HG02973 (cell line): Measurements from ENCODE around the gene TMEM203.

Source experiments
- ATAC-seq: cut with Tn5 transposase; IDR thresholded peaks from one replicate; pipeline ENCODE4 v1.9.1; 2021; ENCODE audit warnings: moderate library complexity; ENCODE audit not compliant: unreplicated experiment

Gene TMEM203

GRCh38 chr9:137182836-137183235 lies 22.6 kb downstream of the TMEM203 start:
- ATAC-seq: no peak

- ATAC-seq: no peak
Measured at GRCh38 chr9:137181680-137182079, 23.8 kb downstream of the TMEM203 start.

- no peak for ATAC-seq
Measured at GRCh38 chr9:137180491-137180890, 25.0 kb downstream of the TMEM203 start.

- no peak for ATAC-seq
Measured at GRCh38 chr9:137179761-137180160, 25.7 kb downstream of the TMEM203 start.

DNA sequence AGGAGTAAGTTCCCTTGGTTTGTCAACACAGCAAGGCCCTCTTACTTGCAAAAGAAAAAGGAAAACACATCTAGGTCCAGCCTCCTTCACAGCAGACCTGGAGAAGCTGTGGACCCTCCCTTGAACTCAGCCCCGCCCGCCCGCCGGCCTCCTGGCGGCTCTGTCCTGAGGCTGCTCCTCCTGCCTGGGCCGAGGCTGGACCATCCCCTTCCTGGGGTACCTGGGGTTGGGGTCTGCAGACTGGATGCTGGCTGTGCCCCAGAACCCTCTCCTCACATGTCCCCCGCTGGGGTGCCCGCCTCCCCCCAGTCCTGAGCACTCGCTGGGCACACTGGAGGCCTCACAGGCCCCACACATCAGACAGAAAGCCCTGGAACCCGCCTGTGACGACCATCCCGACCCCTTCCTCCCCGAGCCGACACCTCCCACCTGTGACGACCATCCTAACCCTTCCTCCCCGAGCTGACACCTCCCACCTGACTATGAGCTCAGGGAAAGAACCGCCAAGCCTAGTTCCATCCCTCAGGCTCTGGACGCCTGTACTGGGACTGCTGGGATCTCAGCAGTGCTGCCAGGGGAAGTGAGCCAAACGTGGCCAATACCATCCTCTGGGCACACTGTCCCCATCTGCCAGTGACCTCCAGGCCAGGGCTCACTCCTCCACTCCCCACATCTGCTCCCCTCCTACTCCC lies 26.4 kb downstream of the TMEM203 start:
- ATAC-seq: no peak

DNA sequence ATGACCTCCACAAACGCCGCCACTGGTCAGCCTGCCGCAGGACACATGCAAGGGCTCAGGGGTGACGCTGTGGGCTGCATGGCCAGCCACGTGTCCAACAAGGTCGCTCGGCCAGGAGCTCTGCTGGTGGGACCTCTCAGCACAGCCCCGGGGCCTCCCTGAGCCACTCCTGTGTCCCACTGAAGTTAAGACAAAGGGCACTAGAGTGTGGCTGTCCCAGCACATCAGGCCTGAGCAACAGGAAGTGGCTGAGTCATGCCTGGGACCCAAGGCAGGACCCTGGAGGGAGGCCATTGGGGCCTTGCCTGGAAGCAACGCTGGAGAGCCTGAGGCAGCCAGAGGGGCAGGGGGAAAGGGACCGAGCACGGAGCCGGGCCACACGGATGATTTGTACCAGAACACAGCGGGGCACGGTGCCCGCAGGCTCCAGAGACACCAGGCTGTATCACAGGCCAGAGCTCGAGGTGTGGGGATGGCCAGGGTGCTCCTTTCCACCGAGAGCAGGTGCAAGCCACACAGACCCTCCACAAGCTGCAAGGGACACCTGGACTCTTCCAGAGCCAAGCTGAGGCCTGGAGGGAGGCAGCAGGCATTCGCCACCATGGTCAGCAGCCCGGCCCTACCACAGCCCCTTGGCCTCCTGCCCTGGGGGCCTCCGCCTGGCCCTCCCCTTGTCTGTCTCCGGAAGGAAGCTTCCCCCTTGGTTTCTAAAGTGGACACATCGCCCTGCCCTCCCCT lies 27.1 kb downstream of the TMEM203 start:
- no peak for ATAC-seq

GRCh38 chr9:137176302-137177182 lies 28.9 kb downstream of the TMEM203 start:
- ATAC-seq: no peak

DNA sequence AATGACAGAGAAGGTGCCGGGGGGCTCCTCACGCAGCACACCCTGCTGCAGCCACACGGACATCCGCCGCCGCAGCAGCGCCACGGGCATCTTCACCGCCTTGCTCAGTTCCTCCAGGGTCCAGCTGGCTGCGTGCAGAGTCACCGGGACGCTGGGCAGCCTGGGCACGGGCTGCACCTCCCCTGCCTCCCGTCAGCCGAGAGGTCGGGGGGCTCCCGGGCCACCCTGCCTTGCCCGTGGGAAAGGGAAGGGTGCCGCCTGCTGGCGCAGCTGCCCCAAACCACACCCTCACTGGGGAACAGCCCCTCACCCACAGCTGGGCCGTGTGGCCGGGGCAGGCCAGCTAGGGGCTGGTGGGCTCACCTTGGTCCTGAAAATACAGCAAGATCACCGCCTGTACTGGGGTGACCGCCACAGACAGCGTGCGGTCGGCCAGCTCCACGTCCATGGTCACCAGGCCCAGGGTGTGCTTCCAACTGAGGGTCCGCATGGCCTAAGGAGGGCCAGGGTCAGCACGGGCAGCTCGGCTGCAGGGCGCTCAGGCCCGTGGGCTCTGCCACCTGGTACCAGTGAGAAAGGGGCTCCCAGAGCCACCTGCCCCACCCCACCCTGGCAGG lies 30.0 kb downstream of the TMEM203 start:
- ATAC-seq: no peak

DNA sequence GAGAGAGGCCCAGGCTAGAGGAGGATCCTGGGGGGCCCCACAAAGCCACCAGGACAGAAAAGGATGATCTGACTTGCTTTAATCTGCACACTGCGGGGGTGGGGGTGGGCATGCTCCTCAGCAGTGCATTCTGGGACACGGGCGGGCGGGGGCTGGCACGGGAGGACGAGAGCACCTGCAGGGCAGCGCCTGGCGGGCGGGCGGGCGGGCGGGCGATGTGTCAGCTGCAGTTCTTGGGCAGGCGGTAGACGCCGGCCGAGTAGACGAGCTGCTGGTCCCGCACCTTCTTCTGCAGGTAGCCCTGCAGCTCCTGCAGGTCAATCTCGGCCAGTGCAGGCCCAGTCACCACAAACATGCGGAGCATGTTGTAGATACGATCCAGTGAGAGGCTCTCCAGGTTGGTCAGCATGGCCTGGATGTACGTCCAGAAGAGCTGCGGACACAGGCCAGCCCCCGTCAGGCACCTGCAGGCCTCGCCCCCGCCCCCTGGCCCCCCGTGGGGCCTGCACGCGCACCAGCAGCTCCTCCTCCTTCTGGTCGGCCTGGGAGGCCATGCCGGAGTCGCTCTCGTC lies 30.6 kb downstream of the TMEM203 start:
- ATAC-seq: no peak

DNA sequence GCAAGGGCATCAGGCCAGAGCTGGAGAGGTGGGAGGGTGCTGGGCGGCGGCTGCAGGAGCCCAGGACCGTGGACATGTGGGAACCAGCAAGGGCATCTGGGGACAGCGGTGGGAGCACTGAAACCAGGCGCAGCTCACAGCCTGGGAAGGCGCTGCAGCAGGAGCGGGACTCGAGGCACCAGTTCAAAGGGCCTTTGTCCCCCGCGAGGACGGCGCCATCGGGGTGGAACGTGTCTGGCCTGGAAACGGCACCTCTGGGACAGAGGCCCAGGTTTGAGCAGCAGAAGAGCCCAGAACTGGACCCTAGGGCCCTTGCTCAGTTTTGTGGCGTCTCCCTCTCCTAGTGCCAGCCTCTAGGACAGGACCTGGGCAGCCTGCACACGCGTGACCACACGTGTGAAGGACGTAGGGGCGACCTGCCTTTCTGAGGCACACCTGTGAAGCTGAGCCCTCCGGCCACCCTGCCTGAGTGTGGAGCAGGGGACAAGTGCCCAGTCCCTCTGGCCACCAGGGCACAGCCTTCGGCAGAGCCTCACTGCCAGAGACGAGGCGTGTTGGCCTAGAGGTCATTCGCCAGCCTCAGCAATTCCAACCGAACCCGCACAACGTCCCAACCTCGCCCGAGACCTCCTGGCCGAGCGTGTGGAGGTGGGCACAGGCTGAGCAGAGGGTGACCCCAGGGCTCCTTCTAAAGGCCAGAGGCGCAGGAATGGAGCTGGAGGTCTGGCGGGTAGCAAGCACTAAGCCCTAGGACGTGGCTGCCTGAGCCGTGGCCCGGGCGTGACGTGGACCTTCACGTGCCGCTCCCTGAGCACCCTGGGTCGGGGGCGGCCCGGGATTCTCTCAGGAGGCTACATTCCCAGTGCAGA lies 31.4 kb downstream of the TMEM203 start:
- ATAC-seq: no peak

- no peak for ATAC-seq
Measured at GRCh38 chr9:137172901-137173795, 32.3 kb downstream of the TMEM203 start.

DNA sequence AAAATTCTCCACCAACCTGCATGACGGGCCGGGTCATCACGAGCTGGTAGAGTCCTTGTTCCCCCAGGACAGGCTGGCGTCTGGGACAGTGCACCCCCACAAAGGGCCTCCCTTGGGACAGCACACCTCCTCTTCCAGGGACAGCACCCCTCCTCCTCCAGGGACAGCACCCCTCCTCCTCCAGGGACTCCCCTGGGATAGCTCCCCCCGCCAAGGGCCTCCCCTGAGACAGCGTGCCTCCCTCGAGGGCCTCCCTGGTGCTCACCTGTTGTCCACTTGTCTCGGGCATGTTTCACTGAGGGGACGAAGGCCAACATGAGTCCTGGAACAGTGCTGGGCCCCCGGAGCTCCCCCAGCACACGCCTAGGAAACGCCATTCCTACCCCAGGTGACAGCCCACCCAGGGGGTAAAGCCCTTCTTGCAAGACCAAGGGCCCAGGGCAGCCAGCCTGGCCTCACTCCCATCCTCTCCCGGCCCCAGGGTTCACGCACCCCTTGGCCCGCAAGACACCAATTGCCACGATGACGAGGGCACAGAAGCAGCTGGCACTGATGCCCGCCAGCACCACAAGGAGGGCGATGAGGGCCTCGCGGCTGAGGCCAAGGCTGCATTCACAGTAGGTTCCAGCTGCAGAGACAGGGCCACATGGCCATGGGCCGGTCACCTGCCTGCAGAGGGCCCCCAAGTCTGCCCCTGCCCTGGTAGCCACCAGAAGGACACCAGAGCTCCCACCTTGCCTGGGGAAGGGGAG lies 34.1 kb downstream of the TMEM203 start:
- no peak for ATAC-seq

- no peak for ATAC-seq
Measured at GRCh38 chr9:137170486-137171148, 34.8 kb downstream of the TMEM203 start.

DNA sequence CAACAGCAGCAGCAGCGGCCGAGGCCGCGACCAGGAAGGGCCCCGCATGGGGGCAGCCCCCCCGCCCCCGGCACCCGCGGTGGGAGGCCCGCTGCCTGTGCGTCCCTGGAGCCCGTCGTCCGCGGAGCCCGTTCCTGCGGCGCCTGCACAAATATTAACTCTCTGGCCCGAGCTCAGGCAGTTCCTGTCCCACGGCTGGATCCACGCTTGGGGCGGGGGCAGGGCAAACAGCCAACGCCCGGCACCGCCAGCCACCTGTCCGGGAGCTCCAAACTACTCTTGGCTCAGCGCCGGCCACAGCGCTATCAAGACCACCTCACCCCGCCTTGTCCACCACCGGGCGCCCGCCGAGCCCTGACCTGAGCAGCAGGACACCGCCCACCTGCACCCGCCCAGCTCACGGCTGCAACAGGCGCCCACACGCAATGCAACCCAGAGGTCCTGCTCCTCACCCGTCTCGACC lies 35.5 kb downstream of the TMEM203 start, which contains the start of gene LRRC26:
LRRC26 (minus strand) TSS at position 156 of the 463 bp plus-strand sequence; CDS start at position 48, 108 bp downstream.
- ATAC-seq: no peak

GRCh38 chr9:137168904-137169856 lies 36.3 kb downstream of the TMEM203 start:
- ATAC-seq: no peak

DNA sequence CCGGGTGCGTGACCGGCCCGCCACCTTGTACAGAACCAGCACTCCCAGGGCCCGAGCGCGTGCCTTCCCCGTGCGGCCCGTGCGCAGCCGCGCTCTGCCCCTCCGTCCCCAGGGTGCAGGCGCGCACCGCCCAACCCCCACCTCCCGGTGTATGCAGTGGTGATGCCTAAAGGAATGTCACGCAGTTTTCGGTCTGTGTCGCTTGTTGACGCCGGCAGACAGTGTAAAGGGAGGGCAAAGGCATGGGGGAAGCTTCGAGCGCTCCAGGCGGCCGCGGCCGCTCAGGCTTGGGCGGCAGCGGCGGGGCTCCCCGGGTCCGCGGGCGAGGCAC lies 36.9 kb downstream of the TMEM203 start:
- no peak for ATAC-seq
